ENCODE results near the gene PGLYRP2. TPM values are rescaled to one million over a fixed set of nuclear protein-coding genes. Genes with fewer than 3 reads are reported as not detected.
A peak's percentile ranks its signal among the peaks of the same experiment; 100 is the strongest.

Gene PGLYRP2
- total and polyA plus RNA-seq, 2 of the 13 experiments (the other 11 are each of a cell fraction or from before 2014, with no cell fraction given), result 0.04 to 1.0 TPM

- H3K36me3 ChIP-seq (replicated peaks in 1 of 2; ENCODE audit: control insufficient read depth in 1 of 2, insufficient read depth in 2 of 2, low read length in 2 of 2), result no peaks in the 10 kb centered on the region
- peaks cover 27% of the 10 kb centered on the region for H3K4me1 ChIP-seq (ENCODE audit: insufficient read depth, low read length)
- H3K4me2 ChIP-seq (ENCODE audit: low read depth, low read length), result no peak overlapping the region
- H3K27ac ChIP-seq (ENCODE audit: extremely low read length, insufficient read depth, low read length), result no peak overlapping the region
- H3K27me3 ChIP-seq (ENCODE audit: control insufficient read depth in 1 of 2, insufficient read depth in 2 of 2, low read length in 2 of 2), result no peaks in the 10 kb centered on the region
- ChIA-PET CTCF (ENCODE audit: low intra/inter-chr PET ratio, low total read pairs) (no interaction called here), POLR2A (no interaction called here)
- intact Hi-C loops (cut with micrococcal nuclease; ENCODE audit: unreplicated experiment), result no loop called here
- H3K79me2 ChIP-seq (ENCODE audit: insufficient read depth, low read length), result no peaks in the 10 kb centered on the region
- 63% methylated on average over 15 of the region's 17 CpGs for WGBS (ENCODE audit: low lambda C conversion rate)
- in situ Hi-C loops (cut with HindIII; ENCODE audit: extremely low pct_ligation_motif_present, low pct_unique_long_range_greater_than_20kb), result no loop called here
- no peak overlapping the region for H3K9ac ChIP-seq (ENCODE audit: insufficient read depth, low read depth, low read length)
- no peak overlapping the region for H3K4me3 ChIP-seq (replicated peaks in 1 of 3; ENCODE audit: insufficient read depth in 1 of 3, low read depth in 2 of 3, low read length in 3 of 3)
- H4K20me1 ChIP-seq (ENCODE audit: insufficient read depth, low read length), result no peaks in the 10 kb centered on the region
- no peaks in the 10 kb centered on the region for H3K9me3 ChIP-seq (ENCODE audit: low read length)
- BruUV-seq (replicated peaks), result no TSS peak
- DNase-seq (ENCODE audit: low spot score) (no peak), ATAC-seq (peak; percentile 63), FAIRE-seq (peak; percentile 47)
- no peak overlapping the region for H2AFZ ChIP-seq (ENCODE audit: low read length)
- TF ChIP-seq NR2F1 (CRISPR knock-in tag; IDR thresholded peaks at IDR 0.05) (0 out of 4 replicates have a peak, but pooled peaks of 1 of the 2 experiments have one; percentile 40), NR2F2 (IDR thresholded peaks at IDR 0.05; ENCODE audit: borderline replicate concordance, low read depth) (peak; percentile 64; the same call in 1 of the 2 replicates), RARA (CRISPR knock-in tag; IDR thresholded peaks at IDR 0.05) (peak; percentile 51; the same call in 1 of the 2 replicates), NR2F6 (IDR thresholded peaks at IDR 0.05) (peak; percentile 68), NR2F6 (CRISPR knock-in tag; IDR thresholded peaks at IDR 0.05) (no peak), ATF2 (CRISPR knock-in tag; IDR thresholded peaks at IDR 0.05) (no peak), UBTF (CRISPR knock-in tag; IDR thresholded peaks at IDR 0.05) (no peak), CTCF (CRISPR knock-in tag; IDR thresholded peaks at IDR 0.05) (peak; percentile 56), PREB (CRISPR knock-in tag; IDR thresholded peaks at IDR 0.05) (no peak), NR2C2 (CRISPR knock-in tag; IDR thresholded peaks at IDR 0.05; ENCODE audit: borderline replicate concordance) (peak; percentile 75), YY1 (IDR thresholded peaks at IDR 0.05; ENCODE audit: insufficient read depth, insufficient replicate concordance, low read depth, low read length) (peak; percentile 27), STAG1 (CRISPR knock-in tag; IDR thresholded peaks at IDR 0.05) (peak; percentile 42), ZBTB2 (CRISPR knock-in tag; IDR thresholded peaks at IDR 0.05; ENCODE audit: low read depth) (no peak), ZFP36L1 (CRISPR knock-in tag; IDR thresholded peaks at IDR 0.05) (no peak)
Measured at GRCh38 chr19:15453906-15454860, 25.1 kb downstream of the PGLYRP2 start.
